D341Med (cell line): ENCODE data around the gene SOX2.

Experiments used
- DNase-seq: peaks from one replicate; pipeline ENCODE4 v3.0.0; 2012; ENCODE audit warnings: low spot score

The SOX2 gene

GRCh38 chr3:181722766-181723425 lies 11.2 kb downstream of the SOX2 start:
- no peak for DNase-seq

DNA sequence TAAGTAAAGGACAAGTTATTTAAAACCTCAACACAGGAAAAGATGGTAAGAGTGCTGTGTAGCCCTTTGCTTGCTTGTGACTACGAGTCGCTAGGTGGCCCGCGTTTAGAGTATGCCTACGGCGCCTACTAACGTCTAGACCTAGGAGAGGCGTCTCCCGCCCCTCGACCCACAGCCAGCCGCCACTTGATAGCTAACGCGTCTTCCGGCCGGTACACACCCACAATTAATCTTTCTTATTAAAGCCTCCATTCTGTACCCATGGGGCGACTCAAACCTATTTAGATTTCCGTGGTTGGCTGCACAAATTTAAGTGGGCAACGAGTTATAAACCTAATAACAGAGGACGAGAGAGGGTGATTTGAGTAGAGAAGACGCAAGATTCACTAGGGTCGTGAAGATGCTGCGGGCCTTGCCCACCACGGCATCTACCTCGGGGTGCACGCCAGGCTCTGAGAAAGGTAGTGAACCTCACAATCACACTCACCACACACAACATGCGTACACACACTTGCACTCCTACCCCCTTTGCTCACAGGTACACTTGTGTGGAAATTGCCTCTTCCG lies 12.0 kb downstream of the SOX2 start:
- no peak for DNase-seq

DNA sequence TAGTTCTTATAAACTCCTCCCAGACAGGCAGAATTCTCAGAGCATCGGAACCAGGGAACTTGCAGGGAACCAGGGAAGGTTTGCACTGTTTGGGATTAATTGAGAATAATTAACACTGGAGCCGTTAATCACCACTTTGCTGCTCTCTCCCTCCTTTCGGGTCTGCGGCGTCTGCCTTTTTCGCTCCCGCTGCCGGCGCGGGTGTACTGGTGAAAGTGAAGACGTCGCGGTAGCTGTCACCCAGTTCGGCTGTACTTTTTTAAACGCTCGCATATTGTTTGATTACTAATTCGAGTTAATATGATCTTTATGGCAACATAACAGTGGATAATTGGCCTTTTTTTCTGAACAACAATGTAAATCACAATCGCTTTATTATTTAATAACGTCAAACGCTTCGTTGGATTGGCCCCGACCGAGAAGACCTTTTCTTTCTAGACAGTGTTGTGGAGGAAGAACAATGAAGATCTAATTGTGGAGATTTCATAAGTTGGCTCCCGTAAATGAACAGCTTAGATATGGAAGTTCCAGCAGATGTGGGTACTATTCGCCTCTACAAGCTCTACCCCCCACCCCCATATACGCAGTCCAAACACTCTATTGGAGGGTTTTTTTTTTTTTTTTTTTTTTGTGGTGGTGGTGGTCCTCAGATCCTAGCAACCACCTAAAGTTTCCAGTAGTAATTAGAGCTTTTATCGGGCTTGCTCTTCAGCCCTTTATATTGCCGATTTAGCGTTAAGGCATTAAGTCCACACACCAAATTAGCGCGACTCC lies 12.7 kb downstream of the SOX2 start:
- no peak for DNase-seq

- no peak for DNase-seq
These were observed 13.5 kb downstream of the SOX2 start for GRCh38 chr3:181725131-181725731.

DNA sequence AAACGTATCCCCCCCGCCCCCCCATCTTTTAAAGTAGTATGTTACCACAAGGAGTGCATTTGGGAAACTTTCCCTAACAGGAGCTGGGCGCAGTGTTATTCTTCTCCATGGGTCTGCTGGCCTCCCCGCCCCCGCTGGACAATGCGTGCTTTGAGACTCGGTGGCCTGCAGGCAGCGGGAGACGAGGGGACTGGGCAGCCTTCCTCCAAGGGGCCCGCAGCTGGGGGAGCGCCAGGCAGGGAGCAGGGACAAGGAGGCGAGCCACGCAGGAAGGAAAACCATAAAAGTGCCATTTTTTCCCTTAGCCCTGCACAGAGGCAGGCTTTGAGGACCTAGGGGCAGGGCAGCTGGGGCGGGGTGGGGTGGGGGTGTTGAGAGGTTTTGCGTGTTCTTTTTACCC lies 14.1 kb downstream of the SOX2 start:
- no peak for DNase-seq

GRCh38 chr3:181726351-181727330 lies 14.9 kb downstream of the SOX2 start:
- no peak for DNase-seq

GRCh38 chr3:181727341-181728032 lies 15.8 kb downstream of the SOX2 start:
- no peak for DNase-seq

DNA sequence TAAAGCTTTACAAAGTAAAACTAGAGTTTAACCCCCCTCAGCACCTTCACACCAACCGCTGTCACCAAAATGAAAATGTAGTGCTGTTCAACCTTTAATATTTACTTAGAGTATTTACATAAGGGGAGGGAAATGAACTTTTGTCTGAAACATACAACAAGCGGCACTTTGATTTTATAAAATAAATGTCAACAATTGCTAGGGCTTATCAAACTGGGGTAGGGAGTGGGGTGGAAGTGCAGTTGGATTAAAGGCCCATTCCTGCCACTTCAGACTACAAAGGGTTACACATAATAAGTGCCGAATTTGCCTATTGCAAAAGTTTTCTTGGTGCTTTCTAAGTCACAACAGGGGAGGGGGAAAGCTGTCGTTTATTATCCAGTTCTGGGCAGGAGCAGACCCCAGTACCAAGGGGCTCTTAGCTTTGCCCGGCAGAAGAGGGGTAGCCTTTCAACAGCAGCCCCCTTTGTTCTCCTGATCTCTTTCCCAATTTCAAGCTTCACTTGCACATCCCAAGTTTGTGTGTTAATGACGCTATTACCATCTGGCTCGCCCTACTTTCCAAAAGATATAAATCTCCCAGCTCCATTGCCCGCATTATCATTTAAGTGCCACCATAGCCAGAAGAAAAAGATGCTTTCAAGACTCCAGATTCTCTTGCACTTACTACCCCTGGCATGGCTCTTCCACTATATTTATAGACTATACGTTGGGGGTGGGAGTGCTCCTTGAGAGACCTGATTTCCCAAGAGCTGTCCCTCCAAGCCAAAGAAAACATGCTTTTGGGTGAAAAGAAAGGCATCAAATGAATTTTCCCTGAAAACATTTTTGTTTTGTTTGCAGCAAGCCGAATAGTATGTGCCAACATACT lies 17.0 kb downstream of the SOX2 start:
- no peak for DNase-seq

GRCh38 chr3:181729341-181729869 lies 17.7 kb downstream of the SOX2 start:
- no peak for DNase-seq

DNA sequence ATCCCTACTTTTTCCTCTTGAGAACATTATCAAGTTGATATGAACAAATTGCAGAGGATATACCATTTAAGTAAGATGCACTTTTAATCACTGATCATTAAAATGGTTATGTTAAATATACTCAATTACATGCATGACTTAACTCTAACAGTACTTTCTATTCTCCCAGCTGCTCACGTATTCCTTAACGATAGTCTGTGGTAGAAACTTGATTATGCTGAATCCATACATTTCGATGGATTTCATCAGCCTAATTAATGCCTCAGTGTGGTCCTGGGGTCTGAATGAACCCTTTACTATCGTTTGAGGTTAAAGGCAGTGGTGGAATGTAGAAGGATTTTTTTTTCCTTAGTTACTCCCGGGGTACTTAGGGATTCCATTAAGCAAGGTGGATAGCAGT lies 18.6 kb downstream of the SOX2 start:
- no peak for DNase-seq

- no peak for DNase-seq
These were observed 19.2 kb downstream of the SOX2 start for GRCh38 chr3:181730934-181731333.

- no peak for DNase-seq
These were observed 24.2 kb downstream of the SOX2 start for GRCh38 chr3:181735911-181736310.

DNA sequence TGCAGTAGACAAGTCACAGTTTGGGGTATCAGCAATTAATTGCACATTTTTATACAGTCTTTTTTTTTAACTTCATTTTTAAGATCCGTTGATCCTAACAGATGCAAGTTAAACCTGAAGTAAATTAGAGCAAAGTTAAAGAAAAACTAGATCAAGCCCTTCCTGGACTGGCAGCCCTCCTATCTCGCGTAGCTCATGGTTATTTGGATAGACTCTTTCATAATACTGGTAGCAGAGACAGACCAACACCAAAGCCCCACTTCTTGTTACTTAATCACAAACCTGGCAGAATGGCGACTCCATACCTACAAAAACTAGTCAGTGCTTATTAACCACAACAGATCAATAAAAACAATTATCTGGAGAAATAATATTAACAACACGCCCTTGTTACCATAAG lies 26.8 kb downstream of the SOX2 start:
- DNase-seq = no peak

- DNase-seq = no peak
These were observed 27.9 kb downstream of the SOX2 start for GRCh38 chr3:181739628-181740027.

- no peak for DNase-seq
These were observed 29.7 kb downstream of the SOX2 start for GRCh38 chr3:181741417-181741816.

DNA sequence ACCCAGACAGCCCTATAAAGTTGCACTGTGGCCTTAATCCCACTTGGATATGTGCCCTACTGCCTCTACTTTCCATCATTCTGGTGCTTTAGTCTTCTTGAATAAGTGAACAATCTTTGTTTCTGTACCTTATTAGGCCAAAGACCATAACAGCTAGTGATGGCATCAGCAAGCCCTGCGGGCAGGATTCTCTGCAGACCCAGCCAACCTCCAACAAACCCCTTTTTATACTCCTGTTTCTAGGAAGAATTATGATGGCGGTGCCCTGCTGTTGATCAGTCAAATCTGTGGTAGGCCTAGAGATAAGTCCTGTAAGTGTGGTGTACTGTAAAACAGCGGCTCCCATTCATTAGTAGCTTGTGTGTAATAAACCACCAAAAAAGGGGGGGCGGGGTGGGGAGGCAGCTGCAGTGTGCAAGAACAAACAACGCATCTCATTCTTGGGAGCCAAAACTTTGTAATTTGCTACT lies 40.5 kb downstream of the SOX2 start:
- DNase-seq = no peak

DNA sequence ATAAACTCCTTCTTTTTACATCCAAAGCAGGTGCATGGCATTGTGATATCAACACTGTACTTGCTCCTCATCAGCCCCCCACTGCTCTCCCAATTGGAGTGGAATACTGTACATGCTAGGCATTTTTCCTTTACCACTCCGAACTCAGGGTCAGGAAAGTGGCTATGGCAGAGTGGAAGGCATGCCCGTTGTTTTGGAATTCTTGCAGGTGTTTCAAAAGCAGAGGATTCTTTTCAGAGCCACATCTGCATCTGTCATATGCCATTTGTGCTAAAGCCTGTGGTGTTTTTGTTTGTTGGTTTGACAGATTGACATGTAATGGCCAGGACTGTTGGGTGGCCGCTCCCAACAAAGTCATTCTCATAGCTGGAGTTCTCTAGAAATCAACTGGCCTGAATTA lies 41.7 kb downstream of the SOX2 start:
- no peak for DNase-seq

- no peak for DNase-seq
These were observed 44.2 kb downstream of the SOX2 start for GRCh38 chr3:181755959-181756358.

GRCh38 chr3:181756645-181757297 lies 45.0 kb downstream of the SOX2 start:
- no peak for DNase-seq
